BJ (cell line): Measurements from ENCODE around the gene NLRP5. TPM values are rescaled to one million over a fixed set of nuclear protein-coding genes. Genes with fewer than 3 reads are reported as not detected.

Source experiments
- CTCF ChIA-PET: fragments of 350-600 bp; formaldehyde crosslinking; extraction: SDS; loops from one replicate; lab custom pipeline; 2021; ENCODE audit warnings: antibody characterized with exemption, inconsistent platforms; lab: Yijun Ruan, JAX
- POLR2A ChIA-PET: fragments of 300-600 bp; sonication (Branson Sonifier 250); formaldehyde crosslinking; extraction: SDS; loops from one replicate; lab custom pipeline; 2021; ENCODE audit warnings: antibody characterized with exemption; lab: Charles Lee
- DNase-seq: peaks from one replicate; pipeline ENCODE4 v3.0.0-alpha.2; 2011; ENCODE audit warnings: low read depth
- H3K27me3 ChIP-seq: 2 replicates; pipeline ENCODE4 v1.6.0; 2011; ENCODE audit warnings: low read length; ENCODE audit not compliant: control insufficient read depth, insufficient read depth
- H3K36me3 ChIP-seq: 2 replicates; pipeline ENCODE4 v1.5.1; 2011; ENCODE audit warnings: low read length; ENCODE audit not compliant: control insufficient read depth, insufficient read depth
- H3K4me3 ChIP-seq: 2 replicates; pipeline ENCODE4 v1.5.1; 2011; ENCODE audit warnings: low read depth, mild to moderate bottlenecking, control low read depth, low read length
- CTCF ChIP-seq: IDR thresholded peaks from 2 replicates; pipeline ENCODE4 v1.5.1; 2011; ENCODE audit warnings: low read depth, mild to moderate bottlenecking, control low read depth, inconsistent platforms, low read length, moderate library complexity; ENCODE audit not compliant: insufficient read depth
- polyA plus RNA-seq: library from polyadenylated mRNA; depleted of rRNA; stranded (reverse); fragments of >200 nt; gene quantifications from 2 replicates; pipeline ENCODE4 v1.2.3, GENCODE V29; 2011

Gene NLRP5
- polyA plus RNA-seq, 1 experiment: not detected

- TF ChIP-seq CTCF: no peak
- DNase-seq: no peak
- Histone ChIP-seq H3K4me3 (no peak overlapping the region), H3K36me3 (peaks cover 7% of the 10 kb centered on the region), H3K27me3 (no peaks in the 10 kb centered on the region)
- CTCF ChIA-PET: interaction anchor here (1.0 to 2.5 kb wide), 5 partner anchors 9 to 248 kb away, joined by 3 to 14 read pairs (median 5); no protein-coding TSS in a partner anchor
- POLR2A ChIA-PET: no interaction called here
These were observed 99.1 kb downstream of the NLRP5 start for GRCh38 chr19:56085571-56086275.

GRCh38 chr19:56086671-56087430 lies 100.3 kb downstream of the NLRP5 start:
- Histone ChIP-seq H3K4me3 (no peak overlapping the region), H3K27me3 (no peaks in the 10 kb centered on the region), H3K36me3 (peaks cover 7% of the 10 kb centered on the region)
- ChIA-PET POLR2A (no interaction called here), CTCF (interaction anchor here (2.2 to 2.5 kb wide), 2 partner anchors 10 to 166 kb away, joined by 7 to 14 read pairs; no protein-coding TSS in a partner anchor)
- no peak for TF ChIP-seq CTCF
- DNase-seq: no peak

GRCh38 chr19:56087647-56088496 lies 101.3 kb downstream of the NLRP5 start:
- H3K36me3 ChIP-seq: peaks cover 7% of the 10 kb centered on the region
- no peak overlapping the region for H3K4me3 ChIP-seq
- ChIA-PET CTCF (interaction anchor here (2.0 kb wide), 1 partner anchor 11 kb away, joined by 7 read pairs; no protein-coding TSS in a partner anchor), POLR2A (no interaction called here)
- no peak for TF ChIP-seq CTCF
- no peak for DNase-seq
- H3K27me3 ChIP-seq: no peaks in the 10 kb centered on the region

- Histone ChIP-seq H3K4me3 (no peak overlapping the region), H3K27me3 (no peaks in the 10 kb centered on the region), H3K36me3 (peaks cover 7% of the 10 kb centered on the region)
- ChIA-PET POLR2A (no interaction called here), CTCF (interaction anchor here (2.0 kb wide), 1 partner anchor 12 kb away, joined by 7 read pairs; no protein-coding TSS in a partner anchor)
- DNase-seq: no peak
- no peak for TF ChIP-seq CTCF
These were observed 102.1 kb downstream of the NLRP5 start for GRCh38 chr19:56088497-56089215.
